Fibroblast of skin of back (primary cell): Measurements from ENCODE around the gene HAO2. TPM values are rescaled to one million over a fixed set of nuclear protein-coding genes. Genes with fewer than 3 reads are reported as not detected.
A peak's percentile ranks its signal among the peaks of the same experiment; 100 is the strongest.
"Not testable (repeated sequence)": the region's sequence is repeated elsewhere in the genome, so short reads cannot be mapped to it uniquely, and the experiment has no call there.

ENCODE experiments used
- DNase-seq: peaks from one replicate; pipeline ENCODE4 v3.0.0-alpha.2; 2013
- polyA plus RNA-seq, 2 experiments: library from polyadenylated mRNA; unstranded; fragments of 120-200 nt; gene quantifications; one replicate each; pipeline ENCODE4 v1.2.1, GENCODE V29; 2013; ENCODE audit not compliant: insufficient read length in 2 of 2

Gene HAO2
- not detected for polyA plus RNA-seq (2013, experiment 1 of 2; ENCODE audit: insufficient read length)
- polyA plus RNA-seq (2013, experiment 2 of 2; ENCODE audit: insufficient read length) = not detected

DNA sequence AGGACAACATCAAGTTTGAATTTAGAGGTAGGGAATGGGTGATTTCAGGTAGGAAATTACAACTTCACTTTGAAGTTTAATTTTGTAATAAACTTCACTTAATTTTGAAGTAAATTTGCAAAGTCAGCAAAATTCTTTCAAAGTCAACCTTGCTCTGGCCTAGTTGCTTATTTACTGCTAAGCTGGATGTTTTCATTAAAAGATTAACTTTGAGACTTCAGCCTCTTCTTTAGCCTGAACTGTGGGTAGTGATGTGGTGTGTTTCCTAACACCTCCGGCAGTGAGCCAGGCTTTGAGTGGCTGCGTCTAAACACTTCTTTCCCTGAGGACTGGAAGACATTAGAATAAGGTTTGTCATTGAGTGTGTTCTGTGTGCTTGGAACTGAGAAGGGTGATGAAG lies at the start of gene HAO2:
Gene HAO2, plus strand, starts transcription at position 232 of the 400 bp plus-strand sequence. CDS start 12,301 bp downstream, outside the sequence.
- no peak for DNase-seq

DNA sequence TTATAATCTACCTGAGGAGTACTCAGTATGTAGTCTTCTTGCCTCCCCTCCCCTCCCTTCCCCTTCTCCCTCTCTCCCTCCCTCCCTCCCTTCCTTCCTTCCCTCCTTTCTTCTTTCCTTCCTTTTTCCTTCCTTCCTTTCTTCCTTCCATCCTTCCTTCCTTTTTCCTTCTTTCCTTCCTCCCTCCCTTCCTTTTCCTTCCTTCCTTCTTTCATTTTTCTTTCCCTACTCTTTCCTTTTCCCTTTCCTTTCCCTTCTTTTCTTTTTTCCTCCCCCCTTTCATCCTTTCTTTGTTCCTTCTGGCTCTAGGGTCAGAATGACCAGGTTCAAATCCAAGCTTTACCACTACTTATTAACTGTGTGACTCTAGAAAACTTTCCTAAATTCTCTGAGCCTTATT lies 48.5 kb upstream of the HAO2 start:
- no peak for DNase-seq

DNA sequence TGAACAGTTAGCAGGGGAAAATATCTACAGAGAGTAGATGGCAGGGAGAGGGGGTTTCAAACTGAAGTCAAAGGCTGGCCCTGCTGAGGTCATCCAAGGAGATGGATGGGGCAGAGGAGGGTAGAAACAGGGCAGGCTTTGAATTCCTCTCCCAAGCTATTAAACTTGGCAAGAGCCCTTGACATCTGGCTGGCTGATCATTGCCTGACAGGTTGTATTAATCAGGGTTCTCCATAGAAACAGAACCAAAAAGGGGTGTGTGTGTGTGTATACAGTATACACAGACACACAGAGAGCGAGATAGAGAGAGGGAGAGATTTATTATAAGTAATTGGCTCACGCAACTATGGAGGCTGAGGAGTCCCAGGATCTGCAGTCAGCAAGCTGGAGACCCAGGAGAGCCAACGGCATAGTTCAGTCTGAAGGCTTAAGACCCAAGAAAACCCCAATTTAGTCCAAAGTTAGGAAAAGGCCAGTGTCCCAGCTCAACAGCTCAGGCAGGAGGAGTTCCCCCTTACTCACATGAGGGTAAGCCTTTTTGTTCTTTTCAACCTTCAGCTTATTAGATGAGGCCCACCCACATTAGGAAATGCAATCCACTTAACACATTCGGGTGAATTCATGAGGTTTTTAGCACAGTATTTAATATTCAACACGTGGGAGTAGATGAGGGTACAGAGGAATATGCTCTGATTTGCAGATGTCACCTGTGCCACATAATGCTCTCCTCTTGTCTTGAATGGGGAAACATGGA lies 46.7 kb upstream of the HAO2 start:
- DNase-seq = no peak

DNA sequence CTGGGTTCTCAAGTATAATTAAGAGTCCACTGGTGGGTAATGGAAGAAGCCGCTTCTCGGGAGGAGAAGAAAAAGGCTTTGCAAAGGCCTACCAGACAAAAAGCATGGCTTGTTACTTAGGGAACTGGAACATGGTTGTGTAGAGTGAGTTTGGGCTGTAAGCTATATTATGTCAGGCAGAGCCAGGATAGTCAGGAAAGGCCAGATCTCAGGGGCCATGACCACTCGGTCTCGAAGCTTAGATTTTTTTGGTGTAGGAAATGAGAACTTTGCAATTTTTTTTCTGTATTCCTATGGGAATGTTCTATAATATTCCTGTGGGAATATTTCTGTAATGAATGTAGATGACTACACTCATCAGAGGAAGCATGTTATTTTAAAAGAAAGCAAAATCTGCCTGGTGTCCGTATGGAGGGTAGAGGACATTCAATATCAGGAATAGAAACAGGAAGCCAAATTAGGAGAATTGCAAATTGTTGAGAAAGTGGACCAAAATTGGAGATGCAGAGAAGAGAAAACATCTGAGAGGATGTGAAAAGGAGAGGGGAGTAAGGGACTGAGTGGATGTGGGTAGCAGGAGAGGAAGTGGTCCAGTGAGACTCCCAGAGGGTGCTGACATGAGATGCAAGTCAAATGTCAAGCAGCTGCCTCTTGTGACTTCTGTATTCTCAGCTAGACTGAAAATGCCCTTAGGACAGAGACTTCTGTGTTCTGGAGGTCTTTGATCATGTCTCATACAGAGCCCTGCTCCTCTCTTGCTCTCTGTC lies 45.2 kb upstream of the HAO2 start:
- peak; percentile 8 for DNase-seq

DNA sequence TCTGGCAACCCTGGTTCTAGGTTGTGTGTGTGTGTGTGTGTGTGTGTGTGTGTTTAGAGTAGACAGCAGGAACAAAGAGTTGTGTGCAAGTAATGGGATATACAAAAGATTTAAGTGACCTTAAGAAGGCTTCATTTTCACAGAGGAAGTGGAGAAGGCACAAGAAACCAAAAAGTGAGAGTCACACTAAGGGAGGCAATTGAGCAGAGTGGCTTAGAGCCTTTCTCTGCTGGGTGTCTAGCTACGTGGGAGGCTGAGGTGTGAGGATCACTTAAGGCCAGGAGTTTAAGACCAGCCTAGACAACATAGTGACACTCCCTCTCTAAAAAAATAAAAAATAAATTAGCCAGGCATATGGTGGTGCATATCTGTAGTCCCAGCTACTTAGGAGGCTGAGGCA lies 44.4 kb upstream of the HAO2 start:
- DNase-seq = no peak

DNA sequence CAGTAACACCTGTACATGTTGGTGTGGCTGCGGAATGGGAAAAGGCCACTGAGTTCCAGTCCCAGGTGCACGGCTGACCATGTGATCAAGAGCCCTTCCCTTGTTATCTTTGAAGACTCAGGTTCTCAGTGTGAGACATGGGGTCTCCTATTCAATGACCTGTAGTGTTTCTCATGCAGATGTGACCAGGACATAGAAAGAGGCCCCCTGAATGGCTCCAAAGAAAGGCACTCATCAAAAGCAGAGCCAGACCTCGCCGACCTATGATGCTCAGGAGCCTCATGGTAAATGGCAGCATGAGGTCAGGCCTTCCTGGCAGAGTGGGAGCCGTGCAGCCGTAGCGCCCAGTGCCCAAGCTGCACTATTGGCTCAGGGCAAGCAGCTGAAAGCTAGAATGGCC lies 42.3 kb upstream of the HAO2 start:
- DNase-seq = no peak

DNA sequence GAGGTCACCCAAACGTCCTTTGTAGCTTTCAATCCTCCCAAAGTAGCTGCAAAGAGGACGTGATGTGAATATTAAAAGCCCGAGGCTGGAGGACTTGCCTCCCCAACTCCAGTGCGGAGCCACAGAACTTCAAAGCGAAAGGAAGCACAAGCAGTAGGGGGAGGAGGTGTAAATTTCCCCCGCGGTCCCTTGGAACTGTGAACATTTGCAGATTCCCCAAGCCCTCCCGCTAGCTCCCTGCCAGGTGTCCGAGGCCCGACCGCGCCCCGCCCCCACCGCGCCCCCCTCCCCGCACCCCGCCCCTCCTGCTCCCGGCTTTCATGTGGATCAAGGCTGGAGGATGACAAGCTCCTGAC lies 41.5 kb upstream of the HAO2 start:
- DNase-seq = no peak

DNA sequence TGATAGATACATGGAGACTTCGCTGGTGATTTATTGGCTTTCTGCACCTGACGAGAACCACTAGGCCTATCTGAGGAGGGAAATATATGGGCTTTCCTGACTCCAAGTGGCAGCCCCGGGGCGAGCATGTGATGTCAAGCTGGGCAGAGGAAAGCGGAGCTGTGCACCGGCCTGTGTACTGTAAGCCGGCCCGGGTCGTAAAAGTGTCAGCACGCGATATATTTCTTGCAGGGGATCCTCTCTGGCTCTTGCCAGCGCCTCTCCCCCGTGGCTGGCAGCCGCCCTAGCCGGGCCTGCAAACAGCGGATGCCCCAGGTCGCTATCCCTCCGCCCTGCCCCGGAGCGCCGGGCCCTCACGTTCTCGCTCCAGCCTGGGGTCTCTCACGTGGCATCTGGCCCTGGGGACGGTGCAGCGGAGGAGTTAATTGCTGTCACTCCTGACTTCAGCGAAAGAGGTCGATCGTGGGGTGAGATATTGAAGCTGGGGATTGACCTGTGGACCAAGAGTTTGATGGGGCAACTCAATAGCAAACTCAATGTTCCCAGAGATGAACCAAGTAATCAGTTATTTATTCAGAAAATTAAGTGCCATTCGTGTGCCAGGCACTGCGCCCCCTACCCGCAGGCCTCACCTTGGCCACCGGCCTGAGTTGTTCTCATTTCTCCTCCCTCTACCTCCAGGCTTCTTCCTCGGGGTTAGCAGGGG lies 41.0 kb upstream of the HAO2 start:
- DNase-seq = peak; percentile 12

DNA sequence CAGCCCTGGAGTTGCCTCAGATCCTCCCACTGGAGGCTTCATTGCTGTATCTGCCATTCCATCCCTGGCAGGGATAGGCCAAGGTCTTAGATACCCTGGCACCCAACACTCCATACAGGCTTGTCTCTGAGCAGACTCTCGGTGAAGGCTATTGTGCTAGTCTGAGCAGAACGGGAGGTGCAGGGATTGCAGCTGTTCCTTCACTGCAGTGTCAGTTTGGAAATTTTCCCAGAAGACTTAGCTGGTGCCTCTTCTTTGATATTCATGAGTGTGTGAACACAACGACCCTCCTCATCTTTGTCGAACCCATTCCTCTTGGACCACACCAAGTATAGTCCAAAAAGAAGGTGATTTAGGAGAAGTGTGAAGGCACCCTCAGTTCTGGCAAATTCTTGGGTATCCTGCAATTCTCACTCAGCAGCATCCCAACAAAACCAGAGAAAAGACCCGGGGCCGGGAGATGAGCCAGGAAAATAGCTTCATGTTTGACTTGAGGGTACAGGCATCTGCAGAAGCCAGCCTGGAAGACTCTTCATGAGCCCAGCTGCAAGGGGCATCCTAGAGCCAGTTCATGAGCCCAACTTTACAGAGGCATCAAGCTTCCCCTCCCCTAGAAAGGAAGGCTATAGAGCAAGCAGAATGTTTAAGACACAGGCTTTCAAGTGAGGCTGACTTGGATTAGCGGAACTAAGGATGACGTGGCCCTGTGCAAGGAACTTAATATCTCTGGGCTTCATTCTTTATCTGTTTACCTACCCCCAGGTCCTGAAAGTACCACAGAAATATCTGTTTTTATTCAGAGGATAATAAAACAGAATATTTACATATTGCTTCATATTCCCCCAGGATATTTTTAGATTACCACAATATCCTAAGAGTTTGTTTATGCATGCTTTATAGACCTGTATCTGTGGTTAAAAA lies 38.8 kb upstream of the HAO2 start:
- DNase-seq = peak; percentile 7

DNA sequence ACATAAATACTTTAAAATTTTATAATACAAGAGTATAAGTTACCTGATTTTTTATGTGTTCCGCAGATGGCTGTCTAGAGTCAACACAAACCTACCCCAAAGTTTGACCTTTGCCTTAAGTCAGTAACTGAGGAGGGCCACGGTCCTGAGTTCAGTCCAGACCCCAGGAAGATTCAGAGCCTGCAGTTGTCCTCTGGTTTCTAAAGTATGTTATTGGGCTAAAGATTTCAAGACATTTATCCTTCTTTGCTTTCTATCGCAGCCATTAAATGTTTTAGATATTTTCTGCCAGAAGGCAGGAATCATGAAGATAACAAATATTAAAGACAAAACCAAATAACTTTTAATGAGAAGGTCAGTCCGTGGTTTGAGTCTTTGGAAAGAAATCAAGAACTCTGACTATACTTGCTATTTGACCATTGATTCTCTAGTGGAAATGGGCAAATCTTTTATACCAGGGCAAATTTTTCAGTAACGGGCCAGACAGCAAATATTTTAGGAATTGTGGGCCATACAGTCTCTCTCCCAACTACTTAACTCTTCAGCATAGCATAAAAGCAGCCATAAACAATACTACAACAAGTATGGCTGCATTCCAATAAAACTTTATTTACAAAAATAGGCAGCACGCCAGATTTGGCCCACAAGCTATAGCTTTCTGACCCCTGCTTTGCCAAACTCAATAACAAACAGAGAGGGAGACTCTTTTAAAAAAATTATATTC lies 38.0 kb upstream of the HAO2 start:
- DNase-seq = no peak

DNA sequence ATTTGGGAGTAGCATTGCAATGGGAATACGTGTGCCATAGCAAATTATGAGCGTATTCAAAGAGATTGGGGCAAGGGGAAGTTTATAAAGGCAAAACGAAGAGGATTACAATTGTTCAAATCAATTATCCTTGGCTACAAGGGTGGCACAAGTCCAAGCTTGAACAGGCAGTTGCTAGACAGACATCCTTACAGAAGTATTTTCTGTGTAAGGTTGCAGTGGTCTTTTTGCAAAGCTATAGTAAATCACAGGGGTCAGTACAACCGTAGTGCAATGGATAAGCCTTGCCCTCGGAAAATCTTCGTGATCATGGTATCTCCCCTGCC lies 37.4 kb upstream of the HAO2 start:
- no peak for DNase-seq

DNA sequence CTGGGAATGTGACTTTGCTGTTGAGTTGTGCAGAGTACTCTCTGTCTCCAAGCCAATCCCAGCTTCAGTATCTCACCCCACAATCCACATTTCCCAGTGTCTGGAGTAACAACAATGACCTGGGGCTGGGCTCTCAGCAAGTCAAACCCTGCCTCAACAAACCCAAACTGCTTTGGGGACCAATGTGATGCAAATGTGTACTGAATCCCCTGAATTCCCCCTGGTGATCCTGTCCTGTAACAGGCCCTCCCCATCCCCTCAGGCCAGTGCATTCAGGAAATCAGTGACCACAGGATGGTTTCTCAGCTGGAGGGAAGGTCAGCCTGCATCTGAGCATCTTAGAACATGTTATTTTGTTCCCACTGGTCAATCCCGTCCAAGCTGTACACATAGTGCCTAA lies 36.7 kb upstream of the HAO2 start:
- no peak for DNase-seq

DNA sequence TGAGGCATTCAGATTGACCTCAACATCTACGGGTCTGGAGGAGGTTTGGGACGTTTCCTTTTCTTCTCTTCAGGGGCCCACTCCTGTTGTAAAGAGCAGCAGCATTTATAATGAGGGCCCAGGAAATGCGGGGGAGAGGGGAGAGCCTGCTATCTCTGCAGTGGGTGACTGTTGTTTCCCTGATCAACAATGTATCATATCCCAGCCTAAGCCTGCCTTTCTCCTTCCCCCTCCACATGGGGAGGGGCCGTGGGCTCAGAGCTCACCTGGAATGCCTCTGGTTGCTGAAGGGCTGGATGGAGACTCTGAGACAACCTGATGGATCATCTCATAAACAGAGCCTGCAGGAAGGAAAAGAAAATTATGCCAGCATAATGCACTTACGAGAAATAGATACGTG lies 36.0 kb upstream of the HAO2 start:
- DNase-seq = no peak

DNA sequence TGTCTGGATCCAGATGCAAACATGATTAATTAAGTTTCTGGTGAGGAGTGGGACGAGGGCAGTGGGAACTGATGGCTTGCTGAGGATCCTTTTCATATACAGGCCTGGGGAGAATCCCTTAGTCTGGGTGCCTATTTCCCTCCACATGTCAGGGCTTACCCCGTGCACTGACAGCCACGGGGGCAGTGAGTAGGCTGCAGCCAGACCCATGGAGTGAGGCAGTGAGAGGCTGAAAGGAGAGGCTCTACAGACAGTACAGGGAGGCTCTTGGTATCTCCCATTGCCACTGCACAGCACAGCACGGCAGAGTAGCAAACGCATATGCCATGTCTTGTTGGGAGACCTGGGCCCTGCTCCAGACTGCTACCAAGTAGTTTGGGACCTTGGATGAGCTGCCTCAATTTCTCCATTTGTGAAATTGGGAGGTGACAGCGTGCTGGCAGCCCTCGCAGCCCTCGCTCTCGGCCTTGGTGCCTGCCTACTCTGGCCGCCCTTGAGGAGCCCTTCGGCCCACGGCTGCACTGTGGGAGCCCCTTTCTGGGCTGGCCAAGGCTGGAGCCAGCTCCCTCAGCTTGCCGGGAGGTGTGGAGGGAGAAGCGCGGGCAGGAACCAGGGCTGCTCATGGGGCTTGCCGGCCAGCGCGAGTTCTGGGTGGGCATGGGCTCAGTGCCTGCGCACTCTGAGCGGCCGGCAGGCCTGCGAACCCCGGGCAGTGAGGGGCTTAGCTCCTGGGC lies 35.3 kb upstream of the HAO2 start:
- DNase-seq = no peak

DNA sequence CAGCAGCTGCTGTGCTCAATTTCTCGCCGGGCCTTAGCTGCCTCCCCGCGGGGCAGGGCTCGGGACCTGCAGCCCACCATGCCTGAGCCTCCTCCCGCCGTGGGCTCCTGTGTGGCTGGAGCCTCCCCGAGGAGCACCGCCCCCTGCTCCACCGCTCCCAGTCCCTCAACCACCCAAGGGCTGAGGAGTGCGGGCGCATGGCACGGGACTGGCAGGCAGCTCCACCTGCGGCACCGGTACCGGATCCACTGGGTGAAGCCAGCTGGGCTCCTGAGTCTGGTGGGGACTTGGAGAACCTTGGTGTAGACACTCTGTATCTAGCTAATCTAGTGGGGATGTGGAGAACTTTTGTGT lies 34.7 kb upstream of the HAO2 start:
- DNase-seq = not testable (repeated sequence)

DNA sequence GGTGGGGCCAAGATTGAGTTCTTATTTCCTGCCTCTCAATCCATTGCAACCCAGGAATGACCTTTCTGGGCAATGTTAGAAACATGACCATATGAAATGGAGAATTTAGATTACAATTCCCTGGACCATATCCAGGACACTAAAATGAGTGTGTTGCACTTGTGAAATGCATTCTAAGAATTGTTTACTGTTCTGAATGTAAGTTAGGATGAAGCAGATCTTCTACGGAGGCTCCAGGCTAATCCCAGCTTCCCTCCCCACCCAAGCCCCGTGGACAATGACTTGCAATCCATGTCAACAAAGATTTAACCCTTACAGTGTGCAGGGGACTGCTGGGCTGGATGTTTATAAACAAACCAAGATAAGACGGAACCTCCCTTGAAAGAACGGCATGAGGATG lies 31.7 kb upstream of the HAO2 start:
- DNase-seq = no peak

DNA sequence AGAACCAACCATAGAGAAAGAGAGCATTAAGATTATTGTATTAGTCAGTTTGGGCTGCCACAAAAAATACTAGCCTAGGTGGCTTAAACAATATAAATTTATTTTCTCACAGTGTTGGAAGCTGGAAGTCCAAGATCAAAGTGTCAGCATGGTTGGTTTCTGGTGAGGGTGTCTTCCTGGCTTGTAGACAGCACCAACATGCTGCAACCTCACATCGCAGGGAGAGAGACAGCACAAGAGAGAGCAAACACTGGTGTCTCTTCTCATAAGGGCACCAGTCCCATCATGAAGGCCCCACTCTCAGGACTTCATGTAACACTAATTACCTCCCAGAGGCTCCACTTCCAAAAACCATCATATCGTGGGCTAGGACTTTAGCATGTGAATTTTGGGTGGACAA lies 30.6 kb upstream of the HAO2 start:
- DNase-seq = no peak

DNA sequence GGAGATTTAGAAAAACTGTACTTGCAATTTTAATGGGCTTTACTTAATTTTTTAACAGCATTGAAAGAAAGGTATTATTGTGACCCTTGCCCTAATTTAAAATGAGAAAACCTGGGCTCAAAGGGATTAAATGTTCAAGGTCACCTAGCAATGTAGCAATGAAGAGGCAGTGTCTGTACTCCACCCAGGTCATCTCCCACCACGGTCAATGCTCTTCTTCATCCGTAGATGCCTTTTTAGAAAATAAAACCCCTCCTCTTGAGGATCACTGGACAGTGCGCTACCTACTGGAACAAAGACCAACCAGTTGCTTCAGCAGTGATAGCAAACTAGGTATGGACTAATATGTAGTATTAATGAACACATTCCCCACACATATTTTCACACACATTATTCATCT lies 29.8 kb upstream of the HAO2 start:
- DNase-seq = no peak

DNA sequence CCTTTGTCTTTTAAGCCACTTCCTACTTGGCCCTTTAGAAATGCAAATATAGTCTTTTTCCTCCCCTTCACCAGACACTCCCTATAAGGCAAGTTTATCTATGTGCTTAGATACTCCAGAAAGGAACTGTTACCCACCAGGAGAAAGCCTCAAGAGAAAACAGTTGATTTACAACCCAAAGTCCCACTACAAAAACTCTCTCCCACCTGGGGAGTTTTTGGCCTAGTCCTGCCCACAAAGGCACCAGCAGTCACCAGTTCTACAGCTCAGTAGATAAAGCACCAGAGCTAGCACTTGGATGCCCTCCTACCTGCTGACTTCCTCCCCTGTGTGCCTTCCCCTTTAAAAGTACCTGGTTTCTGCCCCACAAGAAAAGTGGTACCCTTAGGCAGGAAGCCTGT lies 27.7 kb upstream of the HAO2 start:
- DNase-seq = no peak

DNA sequence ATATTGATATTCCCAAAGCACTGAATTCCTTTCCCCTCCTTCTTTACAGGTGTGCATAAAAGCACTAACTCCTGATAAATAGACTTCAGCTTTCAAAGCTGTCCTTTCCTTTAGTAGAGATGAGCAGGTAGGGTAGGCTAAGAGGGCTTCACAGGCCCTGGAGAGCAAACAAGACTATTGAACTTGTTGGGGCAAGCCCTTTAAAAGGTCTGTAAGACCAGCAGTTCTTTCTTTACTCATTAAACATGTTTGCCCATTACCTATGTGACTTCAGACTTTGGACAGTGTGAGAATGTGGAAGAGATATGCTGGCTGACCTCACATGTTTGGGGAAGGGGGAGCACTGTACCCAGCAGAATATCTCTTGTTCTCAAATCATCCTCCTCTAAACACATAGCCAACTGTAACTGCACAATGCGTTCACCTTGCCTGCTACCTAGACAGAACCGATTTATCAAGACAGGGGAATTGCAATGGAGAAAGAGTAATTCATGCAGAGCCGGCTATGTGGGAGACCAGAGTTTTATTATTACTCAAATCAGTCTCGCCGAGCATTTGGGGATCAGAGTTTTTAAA lies 27.1 kb upstream of the HAO2 start:
- DNase-seq = no peak

DNA sequence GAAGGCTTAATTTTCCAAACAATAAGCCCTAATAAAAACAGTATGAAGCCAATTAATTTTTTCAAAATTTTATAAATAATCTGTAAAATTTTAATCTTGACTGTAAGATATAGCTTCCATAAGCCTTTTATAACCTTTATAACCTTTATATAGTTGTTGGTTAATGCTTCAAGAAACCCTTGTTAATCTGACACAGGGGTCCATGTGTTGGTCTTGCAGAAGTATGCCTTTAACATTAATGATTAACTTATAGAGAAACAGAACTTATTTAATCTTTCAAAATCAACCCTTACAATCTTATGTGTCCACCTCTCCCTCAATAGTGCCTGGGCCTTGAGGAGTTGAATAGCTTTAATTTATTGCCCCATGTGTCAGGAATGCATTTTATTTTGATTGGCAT lies 23.2 kb upstream of the HAO2 start:
- DNase-seq = no peak
